Lower leg skin (tissue), 4 donors: Measurements from ENCODE around the gene TOX2. TPM values are rescaled to one million over a fixed set of nuclear protein-coding genes. Genes with fewer than 3 reads are reported as not detected.

ENCODE experiments used
- DNase-seq, 2 donors: peaks; one replicate each; pipeline ENCODE4 v3.0.0-alpha.2; 2019; ENCODE audit warnings: low spot score in 2 of 2
- H3K4me3 ChIP-seq: fragments of 200-600 bp; sonication (generic); 2 replicates; pipeline ENCODE4 v1.5.1; 2017; ENCODE audit warnings: mild to moderate bottlenecking, low read depth; ENCODE audit not compliant: poor library complexity, severe bottlenecking
- CTCF ChIP-seq, 3 donors: fragments of 450-650 bp; IDR thresholded peaks; one replicate each; pipeline ENCODE4 v1.5.1; 2016; ENCODE audit warnings: antibody characterized with exemption in 3 of 3, mild to moderate bottlenecking in 3 of 3, moderate library complexity in 2 of 3
- POLR2A ChIP-seq, 2 donors: fragments of 450-650 bp; IDR thresholded peaks; one replicate each; pipeline ENCODE4 v1.6.1; 2016 to 2017; ENCODE audit warnings: antibody characterized with exemption in 2 of 2, mild to moderate bottlenecking in 1 of 2, moderate library complexity in 1 of 2
- WGBS, 2 donors: methylation state at CpG; one replicate each; pipeline ENCODE4 v1.1.5; 2018; 5-methylcytosine and 5-hydroxymethylcytosine counted together
- intact Hi-C: fragments of 100-400 bp; cut with DNase I; formaldehyde crosslinking; loops from one replicate; pipeline ENCODE4 v1.15.0; 2023; ENCODE audit warnings: low total_unique reads
- total RNA-seq, 4 donors: library from RNA; depleted of rRNA; stranded (reverse); fragments of >200 nt; gene quantifications; one replicate each; pipeline ENCODE4 v1.1.0, GENCODE V29; 2016

TOX2 gene
- total RNA-seq, 4 donors from 2014 or later: 1.8 to 5.2 (median 1.9) TPM

GRCh38 chr20:43894491-43894890, 20.2 kb upstream of the TOX2 start:
- intact Hi-C loops: no loop called here
- 30 to 38% methylated on average over 4 of the region's 4 CpGs for WGBS, 2 donors
- no peak for DNase-seq
- TF ChIP-seq CTCF (IDR thresholded peaks at IDR 0.05) (no peak), POLR2A (IDR thresholded peaks at IDR 0.05) (no peak)
- H3K4me3 ChIP-seq: no peak overlapping the region

DNA sequence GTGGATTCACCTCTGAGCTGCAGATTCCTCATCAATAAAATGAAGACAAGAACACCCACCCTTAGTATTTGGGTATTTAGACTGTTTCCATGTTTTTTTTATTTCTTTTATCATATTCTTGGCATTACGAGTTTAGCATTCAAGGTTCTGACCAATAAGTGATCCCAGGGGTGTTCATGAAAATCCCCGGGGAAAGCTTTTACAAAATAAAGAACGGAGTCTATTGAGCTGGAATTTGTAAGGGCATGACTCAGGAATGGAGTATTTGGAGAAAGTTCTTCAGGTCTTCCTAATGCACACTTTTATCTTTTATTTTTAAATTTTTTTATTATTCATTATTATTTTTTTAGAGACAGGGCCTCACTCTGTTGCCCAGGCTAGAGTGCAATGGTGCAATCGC, 19.4 kb upstream of the TOX2 start:
- intact Hi-C loops: no loop called here
- no peak for DNase-seq
- no peak overlapping the region for H3K4me3 ChIP-seq
- 79 to 85% methylated on average over 4 of the region's 4 CpGs for WGBS, 2 donors
- TF ChIP-seq CTCF (IDR thresholded peaks at IDR 0.05) (no peak), POLR2A (IDR thresholded peaks at IDR 0.05) (no peak)

GRCh38 chr20:43899274-43900120, 15.2 kb upstream of the TOX2 start:
- TF ChIP-seq CTCF (IDR thresholded peaks at IDR 0.05) (no peak), POLR2A (IDR thresholded peaks at IDR 0.05) (no peak)
- intact Hi-C loops: no loop called here
- 41 to 59% methylated on average over 10 of the region's 10 CpGs for WGBS, 2 donors
- peak in 1 of 2 donors; percentile 67 for DNase-seq
- H3K4me3 ChIP-seq: no peak overlapping the region

GRCh38 chr20:43900121-43900466, 14.6 kb upstream of the TOX2 start:
- no peak for TF ChIP-seq CTCF (IDR thresholded peaks at IDR 0.05)
- no peak for TF ChIP-seq POLR2A (IDR thresholded peaks at IDR 0.05)
- no peak for DNase-seq
- intact Hi-C loops: no loop called here
- WGBS, 2 donors: 17 to 25% methylated on average over 5 of the region's 5 CpGs
- no peak overlapping the region for H3K4me3 ChIP-seq

GRCh38 chr20:43900496-43900895, 14.2 kb upstream of the TOX2 start:
- whole genome bisulfite sequencing, 2 donors: 29 to 33% methylated on average over 4 of the region's 4 CpGs
- H3K4me3 ChIP-seq: no peak overlapping the region
- intact Hi-C loops: no loop called here
- TF ChIP-seq CTCF (IDR thresholded peaks at IDR 0.05) (no peak), POLR2A (IDR thresholded peaks at IDR 0.05) (no peak)
- DNase-seq: no peak

DNA sequence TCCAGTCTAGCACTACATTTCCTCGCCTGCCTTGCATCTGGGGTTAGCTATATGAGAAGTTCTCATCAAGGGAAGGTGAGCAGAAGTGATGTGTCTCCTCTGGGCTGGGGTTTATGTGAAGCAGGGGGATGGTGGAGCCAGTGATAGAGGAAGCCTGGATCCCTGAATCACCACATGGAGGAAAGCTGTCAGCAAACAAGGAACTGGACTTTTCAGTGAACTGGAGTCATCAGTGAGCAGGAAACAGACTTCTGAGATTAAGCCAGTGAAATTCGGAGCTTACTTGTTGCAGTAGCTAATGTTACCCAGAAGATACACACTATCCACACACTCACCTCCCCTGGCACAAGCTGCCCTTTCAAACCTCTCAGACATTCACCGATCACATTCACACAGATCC, 13.4 kb upstream of the TOX2 start:
- no peak for DNase-seq
- WGBS, 2 donors: 89 to 95% methylated on average over 3 of the region's 3 CpGs
- H3K4me3 ChIP-seq: no peak overlapping the region
- intact Hi-C loops: no loop called here
- TF ChIP-seq POLR2A (IDR thresholded peaks at IDR 0.05) (no peak), CTCF (IDR thresholded peaks at IDR 0.05) (no peak)
